ENCODE data around the gene EIF5.
"Not testable (repeated sequence)": the region's sequence is repeated elsewhere in the genome, so short reads cannot be mapped to it uniquely, and the experiment has no call there.

EIF5 gene

GRCh38 chr14:103336191-103336590, 2.2 kb downstream of the EIF5 start:
- DNase-seq (ENCODE audit: low read depth in 2 of 2): no peak

GRCh38 chr14:103337794-103338193, 3.8 kb downstream of the EIF5 start:
- no peak for DNase-seq (ENCODE audit: low read depth in 2 of 2)

GRCh38 chr14:103339561-103339960, 5.5 kb downstream of the EIF5 start:
- DNase-seq (ENCODE audit: low read depth in 2 of 2): no peak

GRCh38 chr14:103340480-103341212, 6.6 kb downstream of the EIF5 start:
- no peak for DNase-seq (ENCODE audit: low read depth in 2 of 2)

GRCh38 chr14:103341250-103342129, 7.5 kb downstream of the EIF5 start:
- DNase-seq (ENCODE audit: low read depth in 2 of 2): no peak

DNA sequence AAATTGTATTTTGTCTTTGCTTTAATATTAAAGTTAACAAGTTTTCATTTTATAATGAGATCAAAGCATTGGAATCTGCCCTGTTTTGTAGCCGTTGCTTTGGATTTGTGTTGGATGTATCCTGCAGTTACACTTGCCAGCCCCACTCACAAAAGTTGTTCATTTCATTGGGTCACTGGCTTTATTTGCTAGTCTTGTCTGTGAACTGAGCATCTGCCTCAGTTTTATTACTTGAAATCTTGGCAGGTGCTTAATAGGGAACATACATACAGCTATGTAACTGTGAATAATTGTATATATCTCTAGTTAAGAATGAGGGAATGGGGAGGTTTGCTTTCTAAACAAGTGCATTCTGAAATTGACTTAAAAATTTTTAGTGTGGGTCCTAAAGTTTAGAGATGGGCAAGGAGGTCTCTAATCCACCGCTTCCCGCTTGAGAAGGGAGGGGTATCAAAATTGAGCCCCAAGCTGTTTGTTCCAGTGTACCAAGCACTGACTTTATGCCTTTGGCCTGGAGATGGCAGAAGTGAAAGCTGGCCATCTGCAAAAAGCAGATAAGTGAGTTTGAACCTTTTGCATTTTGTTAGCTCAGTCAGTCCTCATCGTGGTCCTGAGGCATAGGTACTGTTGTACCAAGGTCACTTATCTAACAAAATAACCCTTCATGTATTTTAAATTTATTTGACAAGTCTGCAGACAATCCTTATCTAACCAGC, 9.3 kb downstream of the EIF5 start:
- no peak for DNase-seq (ENCODE audit: low read depth in 2 of 2)

- DNase-seq (ENCODE audit: low read depth in 2 of 2): no peak
Observed at GRCh38 chr14:103343905-103344797, 10.1 kb downstream of the EIF5 start.

DNA sequence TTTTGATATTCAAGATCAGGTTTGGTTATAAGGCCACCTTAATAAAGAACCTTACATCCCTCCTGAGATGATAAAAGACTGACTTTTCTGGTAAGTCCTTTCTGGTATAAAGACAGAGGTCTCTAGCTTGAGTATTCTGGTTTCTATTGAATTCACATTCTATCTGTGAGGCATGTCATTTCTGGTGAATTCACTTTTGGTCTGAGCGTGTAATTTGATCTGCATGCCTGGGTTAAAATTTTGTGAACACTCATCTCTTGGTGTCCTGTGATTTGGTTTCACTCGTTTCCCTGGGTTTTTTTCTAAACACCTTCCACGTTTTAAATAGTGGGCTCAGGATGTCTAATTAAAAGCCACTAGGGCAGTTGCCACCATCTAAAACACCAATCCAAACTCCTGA, 12.2 kb downstream of the EIF5 start:
- DNase-seq (ENCODE audit: low read depth in 2 of 2): no peak

GRCh38 chr14:103347091-103347815, 13.2 kb downstream of the EIF5 start:
- DNase-seq (ENCODE audit: low read depth in 2 of 2): no peak

DNA sequence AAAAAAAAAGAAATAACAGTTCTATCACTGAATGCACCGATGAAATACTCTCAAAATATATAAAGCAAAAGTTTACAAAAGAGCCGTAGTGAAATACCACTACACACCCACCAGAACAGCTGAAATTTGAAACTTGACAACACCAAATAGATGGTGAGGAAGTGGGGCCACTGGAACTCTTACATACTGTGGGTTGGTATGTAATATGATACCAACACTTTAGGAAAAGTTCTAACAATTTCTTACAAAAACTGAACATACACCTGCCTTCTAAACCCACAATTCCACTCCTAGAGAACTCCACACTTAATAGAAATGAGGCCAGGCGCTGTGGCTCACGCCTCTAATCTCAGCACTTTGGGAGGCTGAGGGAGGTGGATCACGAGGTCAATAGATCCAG, 14.1 kb downstream of the EIF5 start:
- DNase-seq (ENCODE audit: low read depth in 2 of 2): no peak

DNA sequence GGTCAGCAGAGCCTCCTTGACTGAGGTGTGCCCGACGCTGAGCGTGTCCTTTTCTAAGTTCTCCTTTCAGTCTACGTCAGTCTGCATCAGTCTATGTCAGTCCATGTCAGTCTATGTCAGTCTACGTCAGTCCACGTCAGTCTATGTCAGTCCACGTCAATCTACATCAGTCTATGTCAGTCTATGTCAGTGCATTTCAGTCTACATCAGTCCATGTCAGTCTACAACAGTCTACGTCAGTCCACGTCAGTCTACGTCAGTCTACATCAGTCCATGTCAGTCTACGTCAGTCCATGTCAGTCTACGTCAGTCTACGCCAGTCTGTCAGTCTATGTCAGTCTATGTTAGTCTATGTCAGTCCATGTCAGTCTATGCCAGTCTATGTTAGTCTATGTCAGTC, 15.9 kb downstream of the EIF5 start:
- no peak for DNase-seq (ENCODE audit: low read depth in 2 of 2)

DNA sequence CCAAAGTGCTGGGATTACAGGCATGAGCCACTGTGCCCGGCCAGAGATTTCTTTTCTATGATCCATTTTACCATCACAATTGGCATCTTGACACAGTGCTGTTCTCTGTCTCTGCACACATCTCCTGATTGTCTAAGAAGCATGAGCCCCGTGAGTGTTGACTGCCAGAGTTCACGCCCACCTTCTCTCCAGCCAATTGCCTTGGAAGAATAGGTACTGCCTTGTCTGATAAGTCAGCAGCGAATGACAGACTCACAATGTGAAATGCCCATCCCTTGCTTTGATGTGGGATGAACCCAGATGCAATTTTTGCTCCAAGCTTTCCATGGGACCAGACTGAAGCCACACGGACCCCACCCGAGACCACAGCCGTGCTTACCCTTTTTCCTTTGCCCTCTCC, 19.3 kb downstream of the EIF5 start:
- no peak for DNase-seq (ENCODE audit: low read depth in 2 of 2)

- no peak for DNase-seq (ENCODE audit: low read depth in 2 of 2)
Observed at GRCh38 chr14:103354141-103354540, 20.1 kb downstream of the EIF5 start.

DNA sequence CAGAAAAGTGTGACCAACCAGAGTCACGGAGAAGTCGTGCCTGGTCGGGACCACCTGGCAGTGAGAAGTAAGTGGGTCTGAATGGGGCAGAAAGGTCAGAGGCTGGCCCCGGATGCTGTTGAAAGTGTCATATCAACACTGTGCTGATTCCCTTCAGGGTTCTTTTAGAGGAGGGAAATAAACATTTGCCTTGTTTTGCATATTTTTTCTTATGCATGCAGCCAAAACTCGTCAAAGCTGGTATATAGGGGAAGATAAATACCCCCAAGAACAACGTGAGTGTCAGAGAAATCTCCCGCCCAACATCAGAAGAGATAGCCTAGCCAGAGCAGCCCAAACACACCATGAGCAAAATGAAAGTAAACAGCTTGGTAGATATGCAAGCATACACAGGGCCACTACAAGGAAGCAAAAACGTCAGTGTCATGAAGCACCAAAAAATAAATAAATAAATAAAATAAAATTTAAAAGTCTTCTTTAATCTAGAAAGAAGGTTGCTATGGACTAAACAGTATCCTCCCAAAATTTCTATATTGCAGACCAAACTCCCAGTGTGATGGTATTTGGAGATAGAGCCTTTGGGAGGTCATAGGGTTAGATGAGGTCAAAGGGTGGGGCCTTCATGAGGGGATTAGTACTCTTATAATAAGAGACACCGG, 22.1 kb downstream of the EIF5 start:
- no peak for DNase-seq (ENCODE audit: low read depth in 2 of 2)

GRCh38 chr14:103357552-103357951, 23.5 kb downstream of the EIF5 start:
- not testable (repeated sequence) for DNase-seq (ENCODE audit: low read depth in 2 of 2)

DNA sequence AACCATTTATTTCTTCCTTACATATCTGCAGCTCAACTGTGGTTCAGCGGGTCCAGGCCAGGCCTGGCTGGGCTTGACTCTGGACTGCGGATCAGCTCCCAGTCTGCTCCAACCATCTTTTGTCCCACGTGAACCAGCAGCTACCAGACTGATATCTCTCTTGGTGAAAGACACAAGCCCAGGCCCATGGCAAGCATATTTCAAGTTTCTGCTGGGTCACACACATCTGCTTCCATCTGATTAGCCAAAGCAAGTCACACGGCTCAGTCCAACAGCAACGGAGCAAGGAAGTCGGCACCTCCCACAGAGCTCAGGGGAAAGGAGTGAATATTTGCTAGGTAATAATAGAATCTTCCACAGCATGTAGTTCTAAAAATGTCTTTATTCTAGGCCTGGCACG, 26.5 kb downstream of the EIF5 start:
- DNase-seq (ENCODE audit: low read depth in 2 of 2): no peak

GRCh38 chr14:103361867-103362266, 27.8 kb downstream of the EIF5 start:
- no peak for DNase-seq (ENCODE audit: low read depth in 2 of 2)

DNA sequence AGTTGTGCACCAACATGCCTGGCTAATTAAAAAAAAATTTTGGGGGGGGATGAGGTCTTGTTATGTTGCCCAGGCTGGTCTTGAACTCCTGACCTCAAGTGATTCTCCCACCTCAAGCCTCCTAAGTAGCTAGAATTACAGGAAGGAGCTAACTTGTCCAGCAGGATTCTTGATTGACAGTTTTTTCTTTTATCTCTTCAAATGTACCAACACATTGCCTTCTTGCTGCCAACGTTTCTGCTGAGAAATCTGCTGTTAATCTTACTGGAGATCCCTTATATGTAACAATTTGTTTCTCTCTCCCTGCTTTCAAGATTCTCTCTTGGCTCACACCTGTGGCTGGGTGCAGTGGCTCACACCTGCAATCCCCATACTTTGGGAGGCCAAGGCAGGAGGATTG, 28.7 kb downstream of the EIF5 start:
- DNase-seq (ENCODE audit: low read depth in 2 of 2): no peak

- no peak for DNase-seq (ENCODE audit: low read depth in 2 of 2)
Observed at GRCh38 chr14:103366741-103367140, 32.7 kb downstream of the EIF5 start.

DNA sequence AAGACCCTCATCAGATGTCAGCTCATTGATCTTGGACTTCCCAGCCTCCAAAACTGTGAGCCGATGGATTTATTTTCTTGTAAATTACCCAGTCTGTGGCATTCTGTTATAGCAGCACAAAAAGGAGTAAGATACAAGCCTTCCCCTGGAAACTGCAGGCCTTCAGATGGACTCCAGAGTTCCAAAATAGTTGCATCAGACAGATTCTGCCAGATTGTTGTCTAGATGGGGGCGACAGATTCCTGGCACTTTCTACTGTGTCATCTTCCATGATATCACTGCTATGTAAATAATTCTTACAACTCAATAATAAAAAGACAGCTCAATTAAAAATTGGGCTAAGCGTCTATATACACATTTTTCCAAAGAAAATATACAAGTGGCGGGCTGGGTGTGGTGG, 34.0 kb downstream of the EIF5 start:
- DNase-seq (ENCODE audit: low read depth in 2 of 2): no peak
